Skeletal muscle cell (primary cell): ENCODE results near the gene SOX12.
"Not testable (repeated sequence)": the region's sequence is repeated elsewhere in the genome, so short reads cannot be mapped to it uniquely, and the experiment has no call there.

ENCODE experiments used
- DNase-seq: peaks from one replicate; pipeline ENCODE4 v3.0.0-alpha.2; 2010; ENCODE audit warnings: low read depth
- H3K4me3 ChIP-seq: 2 replicates; pipeline ENCODE4 v1.5.1; 2011; ENCODE audit warnings: low read depth, mild to moderate bottlenecking, control low read depth, low read length, moderate library complexity

The SOX12 gene

GRCh38 chr20:354298-354977, 29.1 kb downstream of the SOX12 start:
- no peak overlapping the region for H3K4me3 ChIP-seq
- no peak for DNase-seq

- not testable (repeated sequence) for DNase-seq, H3K4me3 ChIP-seq
Measured at GRCh38 chr20:356154-356553, 30.8 kb downstream of the SOX12 start.

- no peak overlapping the region for H3K4me3 ChIP-seq
- DNase-seq, result no peak
Measured at GRCh38 chr20:356745-357144, 31.4 kb downstream of the SOX12 start.

- H3K4me3 ChIP-seq, result no peak overlapping the region
Measured at GRCh38 chr20:358891-359555, 33.7 kb downstream of the SOX12 start.

GRCh38 chr20:361561-361960, 36.2 kb downstream of the SOX12 start:
- DNase-seq, result no peak
- no peak overlapping the region for H3K4me3 ChIP-seq

More at GRCh38 chr20:358891-359555, 33.7 kb downstream of the SOX12 start:
- DNase-seq, result no peak

GRCh38 chr20:362271-363254, 37.2 kb downstream of the SOX12 start:
- DNase-seq, result peak; percentile 76
- H3K4me3 ChIP-seq, result no peak overlapping the region

- no peak overlapping the region for H3K4me3 ChIP-seq
- no peak for DNase-seq
Measured at GRCh38 chr20:363319-364078, 38.1 kb downstream of the SOX12 start.

GRCh38 chr20:364905-365794, 39.8 kb downstream of the SOX12 start:
- H3K4me3 ChIP-seq, result no peak overlapping the region
- DNase-seq, result no peak

GRCh38 chr20:366041-366718, 40.8 kb downstream of the SOX12 start:
- no peak for DNase-seq
- no peak overlapping the region for H3K4me3 ChIP-seq

GRCh38 chr20:366719-367485, 41.5 kb downstream of the SOX12 start:
- DNase-seq, result no peak

GRCh38 chr20:367486-367887, 42.1 kb downstream of the SOX12 start:
- no peak overlapping the region for H3K4me3 ChIP-seq
- no peak for DNase-seq

More at GRCh38 chr20:366719-367485, 41.5 kb downstream of the SOX12 start:
- no peak overlapping the region for H3K4me3 ChIP-seq

GRCh38 chr20:368915-369314, 43.6 kb downstream of the SOX12 start:
- DNase-seq, result no peak
- H3K4me3 ChIP-seq, result no peak overlapping the region

- H3K4me3 ChIP-seq, result no peak overlapping the region
- no peak for DNase-seq
Measured at GRCh38 chr20:370151-370600, 44.8 kb downstream of the SOX12 start.

- no peak overlapping the region for H3K4me3 ChIP-seq
- DNase-seq, result no peak
Measured at GRCh38 chr20:370977-371754, 45.8 kb downstream of the SOX12 start.

GRCh38 chr20:371755-372542, 46.6 kb downstream of the SOX12 start:
- no peak overlapping the region for H3K4me3 ChIP-seq
- DNase-seq, result peak; percentile 81
